Epithelial cell of proximal tubule (primary cell): ENCODE measurements around the gene C22orf23. TPM values are rescaled to one million over a fixed set of nuclear protein-coding genes. Genes with fewer than 3 reads are reported as not detected.

Source experiments
- DNase-seq: peaks from one replicate; pipeline ENCODE4 v3.0.0-alpha.2; 2011; ENCODE audit warnings: low read depth
- H3K4me3 ChIP-seq: 2 replicates; pipeline ENCODE4 v1.5.1; 2011; ENCODE audit warnings: low read depth, mild to moderate bottlenecking, low read length
- CTCF ChIP-seq: conservative IDR thresholded peaks from 2 replicates; pipeline ENCODE4 v1.5.1; 2012; ENCODE audit warnings: low read depth, mild to moderate bottlenecking, low read length
- total RNA-seq: library from RNA; depleted of rRNA; stranded (reverse); fragments of >200 nt; gene quantifications from 2 replicates; pipeline ENCODE4 v1.2.3, GENCODE V29; 2015

C22orf23 gene
- total RNA-seq, result not detected in 2 replicates

GRCh38 chr22:37953437-37954179 lies at the start of gene C22orf23, which contains the start of gene POLR2F:
C22orf23 (minus strand) TSS chr22:37953601; CDS start chr22:37953149, 452 bp downstream.
POLR2F (plus strand) TSS chr22:37953699; CDS start chr22:37953788, 89 bp downstream.
- peak within 1 kb of the TSS; percentile 77 for H3K4me3 ChIP-seq
- peak; percentile 39 for DNase-seq
- TF ChIP-seq CTCF, result no peak

GRCh38 chr22:37999640-38000272 lies 46.4 kb upstream of the C22orf23 start:
- TF ChIP-seq CTCF, result no peak
- no peak for DNase-seq

GRCh38 chr22:37999236-37999635 lies 45.8 kb upstream of the C22orf23 start:
- no peak for DNase-seq
- no peak overlapping the region for H3K4me3 ChIP-seq
- TF ChIP-seq CTCF, result no peak

More at GRCh38 chr22:37999640-38000272, 46.4 kb upstream of the C22orf23 start:
- H3K4me3 ChIP-seq, result no peak overlapping the region

- TF ChIP-seq CTCF, result no peak
- no peak for DNase-seq
These were observed 45.1 kb upstream of the C22orf23 start for GRCh38 chr22:37998543-37998942.

GRCh38 chr22:37996515-37997246 lies 43.3 kb upstream of the C22orf23 start:
- no peak for TF ChIP-seq CTCF
- no peak overlapping the region for H3K4me3 ChIP-seq
- DNase-seq, result no peak

More at GRCh38 chr22:37998543-37998942, 45.1 kb upstream of the C22orf23 start:
- H3K4me3 ChIP-seq, result no peak overlapping the region

- no peak for TF ChIP-seq CTCF
These were observed 42.7 kb upstream of the C22orf23 start for GRCh38 chr22:37996079-37996478.

More at GRCh38 chr22:37996079-37996478, 42.7 kb upstream of the C22orf23 start:
- DNase-seq, result no peak
- no peak overlapping the region for H3K4me3 ChIP-seq
